Keratinocyte (primary cell): ENCODE results near the gene MND1. TPM values are rescaled to one million over a fixed set of nuclear protein-coding genes. Genes with fewer than 3 reads are reported as not detected.

ENCODE experiments used
- DNase-seq: peaks from one replicate; pipeline ENCODE4 v3.0.0-alpha.2; 2011; ENCODE audit warnings: low read depth, missing footprints, low spot score
- FAIRE-seq: peaks from 2 replicates; lab custom pipeline; 2011; peaks lifted over from hg19 to GRCh38; lab: Jason Lieb, UNC
- H2AFZ ChIP-seq: 2 replicates; pipeline ENCODE4 v1.6.0; 2012; ENCODE audit warnings: low read length, control low read depth, inconsistent platforms; ENCODE audit not compliant: control insufficient read depth
- H3K27ac ChIP-seq: 2 replicates; pipeline ENCODE4 v1.5.1; 2011; ENCODE audit warnings: low read length; ENCODE audit not compliant: control insufficient read depth, insufficient read depth
- H3K27me3 ChIP-seq: 3 replicates; pipeline ENCODE4 v1.6.0; 2011; ENCODE audit warnings: low read length; ENCODE audit not compliant: control insufficient read depth, insufficient read depth; ENCODE audit errors: extremely low read depth
- H3K36me3 ChIP-seq, 2 experiments: 2 replicates in 1 of 2; 3 replicates in 1 of 2; pipeline ENCODE4 v1.5.1; 2011; ENCODE audit warnings: low read length in 2 of 2, mild to moderate bottlenecking in 1 of 2; ENCODE audit not compliant: control insufficient read depth in 2 of 2, insufficient read depth in 2 of 2; ENCODE audit errors: extremely low read depth in 1 of 2
- H3K4me1 ChIP-seq: 3 replicates; pipeline ENCODE4 v1.5.1; 2011; ENCODE audit warnings: low read length; ENCODE audit not compliant: control insufficient read depth, insufficient read depth; ENCODE audit errors: extremely low read depth
- H3K4me2 ChIP-seq: 3 replicates; pipeline ENCODE4 v1.6.0; 2011; ENCODE audit warnings: low read depth, low read length; ENCODE audit not compliant: control insufficient read depth, insufficient read depth; ENCODE audit errors: extremely low read depth
- H3K4me3 ChIP-seq, 3 experiments: fragments of 200-600 bp in 1 of 3; sonication (generic) in 1 of 3; 2 replicates in 2 of 3; 3 replicates in 1 of 3; pipeline ENCODE4 v1.5.1; 2011 to 2016; ENCODE audit warnings: low read length in 3 of 3, mild to moderate bottlenecking in 3 of 3, control low read depth in 2 of 3, inconsistent platforms in 1 of 3, low read depth in 1 of 3, mixed read lengths in 1 of 3, mixed run types in 1 of 3, moderate library complexity in 1 of 3; ENCODE audit not compliant: control insufficient read depth in 2 of 3, insufficient read depth in 2 of 3; ENCODE audit errors: extremely low read depth in 1 of 3
- H3K79me2 ChIP-seq: 2 replicates; pipeline ENCODE4 v1.6.0; 2012; ENCODE audit warnings: low read length; ENCODE audit not compliant: control insufficient read depth, insufficient read depth
- H3K9ac ChIP-seq: 3 replicates; pipeline ENCODE4 v1.6.0; 2011; ENCODE audit warnings: low read length; ENCODE audit not compliant: control insufficient read depth, insufficient read depth; ENCODE audit errors: extremely low read depth
- H3K9me1 ChIP-seq: 3 replicates; pipeline ENCODE4 v1.6.0; 2011; ENCODE audit warnings: low read length; ENCODE audit not compliant: control insufficient read depth, insufficient read depth; ENCODE audit errors: extremely low read depth
- H3K9me3 ChIP-seq: 2 replicates; pipeline ENCODE4 v1.5.1; 2012; ENCODE audit warnings: low read depth, low read length; ENCODE audit not compliant: control insufficient read depth
- H4K20me1 ChIP-seq: 3 replicates; pipeline ENCODE4 v1.6.0; 2011; ENCODE audit warnings: low read length; ENCODE audit not compliant: control insufficient read depth, insufficient read depth; ENCODE audit errors: extremely low read depth
- EZH2 ChIP-seq: IDR thresholded peaks from one replicate; pipeline ENCODE4 v1.6.1; 2012; ENCODE audit warnings: inconsistent platforms, mild to moderate bottlenecking, low read length, moderate library complexity
- dilution Hi-C: fragments of 300-500 bp; cut with MboI; formaldehyde crosslinking; loops from one replicate; pipeline ENCODE4 v1.7.0; 2020; ENCODE audit warnings: low sequenced_read_pairs; ENCODE audit not compliant: extremely low pct_ligation_motif_present
- polyA plus RNA-seq, 5 experiments: library from polyadenylated mRNA; depleted of rRNA in 3 of 5; stranded (reverse) in 3 of 5; stranded (forward) in 1 of 5; unstranded in 1 of 5; fragments of >200 nt; gene quantifications; 1 replicate in 1 of 5; 2 replicates in 3 of 5; 3 replicates in 1 of 5; pipeline versions ENCODE4 v1.2.1 to v1.2.3, GENCODE V29; 2011 to 2012; ENCODE audit warnings: missing spikeins in 2 of 5, low read depth in 1 of 5, low replicate concordance in 1 of 5
- TF ChIP-seq, protein P1 (sequence below), 3 experiments: IDR thresholded peaks in 1 of 3; conservative IDR thresholded peaks in 1 of 3; optimal IDR thresholded peaks in 1 of 3; 2 replicates in 2 of 3; 3 replicates in 1 of 3; pipeline versions ENCODE3 to v1.5.1; 2011; ENCODE audit warnings: low read length in 3 of 3, mild to moderate bottlenecking in 3 of 3, moderate library complexity in 2 of 3, control low read depth in 1 of 3, inconsistent platforms in 1 of 3; ENCODE audit not compliant: insufficient read depth in 2 of 3; ENCODE audit errors: extremely low read depth in 1 of 3

MND1 gene
- polyA plus RNA-seq, 1 donor (not counting 4 experiments of a cell fraction or from before 2014, with no cell fraction given) = 4.9 TPM

DNA sequence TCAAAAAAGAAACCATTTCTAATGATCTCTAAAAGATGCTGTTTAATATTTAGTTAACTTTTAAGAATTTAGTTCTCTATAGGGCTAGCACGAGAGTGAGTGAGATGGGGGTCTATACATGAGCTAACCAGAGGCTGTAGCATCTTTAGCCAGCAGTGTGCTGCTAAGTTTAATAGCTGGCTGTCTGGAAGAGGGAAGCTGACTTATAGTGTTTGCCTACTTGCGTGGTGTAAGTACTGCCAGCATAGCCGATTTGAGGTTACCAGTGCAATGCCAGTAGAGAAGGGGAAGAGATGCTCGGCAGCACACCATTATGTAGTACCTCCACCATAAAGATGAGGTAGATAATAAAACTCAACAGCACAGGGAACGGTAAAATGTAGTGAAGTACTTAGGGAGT is 74.5 kb downstream of the MND1 start:
- DNase-seq (no peak), FAIRE-seq (no peak)
- no peaks in the 10 kb centered on the region for H3K36me3 ChIP-seq
- no peaks in the 10 kb centered on the region for H3K79me2 ChIP-seq
- no peaks in the 10 kb centered on the region for H3K4me1 ChIP-seq
- no peak overlapping the region for H3K27ac ChIP-seq
- H3K9me3 ChIP-seq = no peaks in the 10 kb centered on the region
- H2AFZ ChIP-seq = no peak overlapping the region
- H3K4me2 ChIP-seq = no peak overlapping the region
- TF ChIP-seq, protein P1, sequence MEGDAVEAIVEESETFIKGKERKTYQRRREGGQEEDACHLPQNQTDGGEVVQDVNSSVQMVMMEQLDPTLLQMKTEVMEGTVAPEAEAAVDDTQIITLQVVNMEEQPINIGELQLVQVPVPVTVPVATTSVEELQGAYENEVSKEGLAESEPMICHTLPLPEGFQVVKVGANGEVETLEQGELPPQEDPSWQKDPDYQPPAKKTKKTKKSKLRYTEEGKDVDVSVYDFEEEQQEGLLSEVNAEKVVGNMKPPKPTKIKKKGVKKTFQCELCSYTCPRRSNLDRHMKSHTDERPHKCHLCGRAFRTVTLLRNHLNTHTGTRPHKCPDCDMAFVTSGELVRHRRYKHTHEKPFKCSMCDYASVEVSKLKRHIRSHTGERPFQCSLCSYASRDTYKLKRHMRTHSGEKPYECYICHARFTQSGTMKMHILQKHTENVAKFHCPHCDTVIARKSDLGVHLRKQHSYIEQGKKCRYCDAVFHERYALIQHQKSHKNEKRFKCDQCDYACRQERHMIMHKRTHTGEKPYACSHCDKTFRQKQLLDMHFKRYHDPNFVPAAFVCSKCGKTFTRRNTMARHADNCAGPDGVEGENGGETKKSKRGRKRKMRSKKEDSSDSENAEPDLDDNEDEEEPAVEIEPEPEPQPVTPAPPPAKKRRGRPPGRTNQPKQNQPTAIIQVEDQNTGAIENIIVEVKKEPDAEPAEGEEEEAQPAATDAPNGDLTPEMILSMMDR (optimal IDR thresholded peaks at IDR 0.05 in 1 of 3, IDR thresholded peaks at IDR 0.05 in 1 of 3, conservative IDR thresholded peaks at IDR 0.05 in 1 of 3; ENCODE audit: extremely low read depth in 1 of 3, insufficient read depth in 2 of 3, low read length in 3 of 3) = no peak
- no peak for TF ChIP-seq EZH2
- H3K4me3 ChIP-seq = no peak overlapping the region
- no peaks in the 10 kb centered on the region for H4K20me1 ChIP-seq
- H3K9me1 ChIP-seq = no peaks in the 10 kb centered on the region
- no peak overlapping the region for H3K9ac ChIP-seq
- dilution Hi-C loops = no loop called here
- H3K27me3 ChIP-seq = no peaks in the 10 kb centered on the region

DNA sequence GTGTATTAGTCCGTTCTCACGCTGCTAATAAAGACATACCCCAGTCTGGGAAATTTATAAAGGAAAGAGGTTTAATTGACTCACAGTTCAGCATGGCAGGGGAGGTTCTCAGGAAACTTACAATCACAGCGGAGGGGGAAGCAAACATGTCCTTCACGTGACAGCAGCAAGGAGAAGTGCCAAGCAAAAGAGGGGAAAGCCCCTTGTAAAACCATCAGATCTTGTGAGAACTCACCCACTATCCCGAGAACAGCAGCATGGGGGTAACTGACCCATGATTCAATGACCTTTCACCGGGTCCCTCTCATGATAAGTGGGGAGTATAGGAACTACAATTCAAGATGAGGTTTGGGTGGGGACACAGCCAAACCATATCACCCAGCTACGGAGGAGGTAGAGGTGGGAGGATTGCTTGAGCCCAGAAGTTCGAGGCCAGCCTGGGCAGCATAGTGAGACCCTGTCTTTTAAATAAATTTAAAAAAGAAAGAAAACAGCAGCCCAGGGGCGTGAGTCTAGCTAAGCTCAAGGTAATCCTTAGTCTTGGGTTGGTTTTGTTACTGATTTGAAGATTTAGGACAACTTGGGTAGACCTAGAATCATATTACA is 75.3 kb downstream of the MND1 start:
- H3K9me3 ChIP-seq = no peaks in the 10 kb centered on the region
- no peak for DNase-seq
- H2AFZ ChIP-seq = no peak overlapping the region
- H3K79me2 ChIP-seq = no peaks in the 10 kb centered on the region
- H3K4me2 ChIP-seq = no peak overlapping the region
- no peaks in the 10 kb centered on the region for H3K36me3 ChIP-seq
- H3K4me3 ChIP-seq = no peak overlapping the region
- dilution Hi-C loops = no loop called here
- no peak for FAIRE-seq
- no peaks in the 10 kb centered on the region for H3K9me1 ChIP-seq
- TF ChIP-seq, protein P1 (optimal IDR thresholded peaks at IDR 0.05 in 1 of 3, IDR thresholded peaks at IDR 0.05 in 1 of 3, conservative IDR thresholded peaks at IDR 0.05 in 1 of 3; ENCODE audit: extremely low read depth in 1 of 3, insufficient read depth in 2 of 3, low read length in 3 of 3) = no peak
- no peaks in the 10 kb centered on the region for H4K20me1 ChIP-seq
- H3K27me3 ChIP-seq = no peaks in the 10 kb centered on the region
- no peaks in the 10 kb centered on the region for H3K4me1 ChIP-seq
- H3K9ac ChIP-seq = no peak overlapping the region
- H3K27ac ChIP-seq = no peak overlapping the region
